Measurements from ENCODE around the gene CELA3B.

The CELA3B gene

GRCh38 chr1:21930629-21931170, 46.1 kb upstream of the CELA3B start:
- Histone ChIP-seq H3K9me2 (replicated peaks; ENCODE audit: control insufficient read depth, low read length) (no peaks in the 10 kb centered on the region), H3K4me3 (ENCODE audit: low read length) (no peak overlapping the region), H3K36me3 (ENCODE audit: control insufficient read depth, low read length) (no peaks in the 10 kb centered on the region), H3F3A (ENCODE audit: control insufficient read depth, insufficient read depth) (no peaks in the 10 kb centered on the region), H3K79me2 (ENCODE audit: control insufficient read depth, low read length) (no peaks in the 10 kb centered on the region), H4K20me1 (ENCODE audit: control insufficient read depth, insufficient read depth, low read depth, low read length) (no peaks in the 10 kb centered on the region), H3K4me1 (ENCODE audit: control insufficient read depth, low read length) (no peaks in the 10 kb centered on the region), H3K27me3 (ENCODE audit: control insufficient read depth, low read length) (peaks cover 5% of the 10 kb centered on the region; the same call in 1 of the 2 replicates), H3K27ac (ENCODE audit: low read depth, low read length) (no peak overlapping the region), H3K4me2 (ENCODE audit: low read length) (no peak overlapping the region), H3K9me3 (ENCODE audit: control insufficient read depth, insufficient read depth, low read length) (no peaks in the 10 kb centered on the region)
- TF ChIP-seq CTCF (IDR thresholded peaks at IDR 0.05; ENCODE audit: low read depth, low read length, poor library complexity, severe bottlenecking) (no peak), EZH2phosphoT487 (IDR thresholded peaks at IDR 0.05; ENCODE audit: borderline replicate concordance, low read length) (no peak)

GRCh38 chr1:21931171-21932093, 45.4 kb upstream of the CELA3B start:
- H3K27me3 ChIP-seq (ENCODE audit: control insufficient read depth, low read length): peaks cover 11% of the 10 kb centered on the region
- no peak overlapping the region for H3K27ac ChIP-seq (ENCODE audit: low read depth, low read length)
- no peak for TF ChIP-seq CTCF (IDR thresholded peaks at IDR 0.05; ENCODE audit: low read depth, low read length, poor library complexity, severe bottlenecking)
- no peak for TF ChIP-seq EZH2phosphoT487 (IDR thresholded peaks at IDR 0.05; ENCODE audit: borderline replicate concordance, low read length)
- H3K4me3 ChIP-seq (ENCODE audit: low read length): no peak overlapping the region
- H3K36me3 ChIP-seq (ENCODE audit: control insufficient read depth, low read length): no peaks in the 10 kb centered on the region
- H3K4me2 ChIP-seq (ENCODE audit: low read length): no peak overlapping the region
- no peaks in the 10 kb centered on the region for H4K20me1 ChIP-seq (ENCODE audit: control insufficient read depth, insufficient read depth, low read depth, low read length)
- H3K9me2 ChIP-seq (replicated peaks; ENCODE audit: control insufficient read depth, low read length): no peaks in the 10 kb centered on the region
- H3F3A ChIP-seq (ENCODE audit: control insufficient read depth, insufficient read depth): no peaks in the 10 kb centered on the region
- H3K9me3 ChIP-seq (ENCODE audit: control insufficient read depth, insufficient read depth, low read length): no peaks in the 10 kb centered on the region
- H3K79me2 ChIP-seq (ENCODE audit: control insufficient read depth, low read length): no peaks in the 10 kb centered on the region
- H3K4me1 ChIP-seq (ENCODE audit: control insufficient read depth, low read length): no peaks in the 10 kb centered on the region

- Histone ChIP-seq H3K27ac (ENCODE audit: low read depth, low read length) (no peak overlapping the region), H3K4me3 (ENCODE audit: low read length) (no peak overlapping the region), H3K36me3 (ENCODE audit: control insufficient read depth, low read length) (no peaks in the 10 kb centered on the region), H3K27me3 (ENCODE audit: control insufficient read depth, low read length) (peaks cover 15% of the 10 kb centered on the region), H4K20me1 (ENCODE audit: control insufficient read depth, insufficient read depth, low read depth, low read length) (no peaks in the 10 kb centered on the region), H3K9me3 (ENCODE audit: control insufficient read depth, insufficient read depth, low read length) (no peaks in the 10 kb centered on the region), H3K4me1 (ENCODE audit: control insufficient read depth, low read length) (no peaks in the 10 kb centered on the region), H3F3A (ENCODE audit: control insufficient read depth, insufficient read depth) (no peaks in the 10 kb centered on the region), H3K9me2 (replicated peaks; ENCODE audit: control insufficient read depth, low read length) (no peaks in the 10 kb centered on the region), H3K4me2 (ENCODE audit: low read length) (no peak overlapping the region), H3K79me2 (ENCODE audit: control insufficient read depth, low read length) (no peaks in the 10 kb centered on the region)
- TF ChIP-seq EZH2phosphoT487 (IDR thresholded peaks at IDR 0.05; ENCODE audit: borderline replicate concordance, low read length) (no peak), CTCF (IDR thresholded peaks at IDR 0.05; ENCODE audit: low read depth, low read length, poor library complexity, severe bottlenecking) (no peak)
These were observed 44.7 kb upstream of the CELA3B start for GRCh38 chr1:21932127-21932526.
